ENCODE results near the gene LRRC43. TPM values are rescaled to one million over a fixed set of nuclear protein-coding genes. Genes with fewer than 3 reads are reported as not detected.

LRRC43 gene
- total and polyA plus RNA-seq, 10 of the 15 experiments (the other 5 are each of a cell fraction or from before 2014, with no cell fraction given) = 0.23 TPM; not detected in 9

- no peaks in the 10 kb centered on the region for H3K9me3 ChIP-seq (replicated peaks; ENCODE audit: control insufficient read depth, insufficient read depth, low read length)
- ChIA-PET POLR2A (no interaction called here), RAD21 (ENCODE audit: unreplicated experiment) (no interaction called here), SMC1A (ENCODE audit: uncharacterized antibody, unreplicated experiment) (no interaction called here), CTCF (no interaction called here)
- BruUV-seq (replicated peaks) = no TSS peak
- intact Hi-C loops (cut with micrococcal nuclease; ENCODE audit: unreplicated experiment) (no loop called here), in situ Hi-C loops (cut with MboI) (no loop called here)
- peaks cover 6% of the 10 kb centered on the region for H3K4me1 ChIP-seq (ENCODE audit: control insufficient read depth, insufficient read depth, low read length)
- no peak for FAIRE-seq
- no peak for ATAC-seq
- no peaks in the 10 kb centered on the region; a peak in 2 of 4 replicates for H3K36me3 ChIP-seq (ENCODE audit: control insufficient read depth in 2 of 2, insufficient read depth in 2 of 2, low read length in 1 of 2)
- no peak overlapping the region for H3K4me3 ChIP-seq
- H3K4me2 ChIP-seq (ENCODE audit: control insufficient read depth, insufficient read depth) = no peak overlapping the region
- no peak overlapping the region for H2AFZ ChIP-seq (ENCODE audit: control insufficient read depth, low read depth, low read length)
- WGBS (ENCODE audit: insufficient coverage, insufficient replicate concordance, low lambda C conversion rate, missing lambda C conversion rate) = 88% methylated on average over 6 of the region's 6 CpGs
- no peak for DNase-seq (ENCODE audit: low read depth, low spot score)
- no peaks in the 10 kb centered on the region for H4K20me1 ChIP-seq (ENCODE audit: control insufficient read depth, insufficient read depth)
- no peak overlapping the region for H3K9ac ChIP-seq (ENCODE audit: control insufficient read depth, insufficient read depth, low read length)
- no peaks in the 10 kb centered on the region for H3K79me2 ChIP-seq (ENCODE audit: control insufficient read depth, insufficient read depth, low read length)
- no peak overlapping the region for H3K27ac ChIP-seq (ENCODE audit: control insufficient read depth, insufficient read depth)
- no peaks in the 10 kb centered on the region for H3K27me3 ChIP-seq (replicated peaks in 1 of 2; ENCODE audit: control insufficient read depth in 2 of 2, insufficient read depth in 2 of 2, low read length in 1 of 2)
- no peak for TF ChIP-seq IRF5 (IDR thresholded peaks at IDR 0.05; ENCODE audit: borderline replicate concordance)
- TF ChIP-seq ZBTB4 (CRISPR knock-in tag; IDR thresholded peaks at IDR 0.05) = no peak
- TF ChIP-seq POLR2A (IDR thresholded peaks at IDR 0.05; ENCODE audit: low read depth, low read length) = no peak
- no peak for TF ChIP-seq NFYB (IDR thresholded peaks at IDR 0.05; ENCODE audit: insufficient read depth, low read depth, low read length)
- TF ChIP-seq SMAD5 (IDR thresholded peaks at IDR 0.05; ENCODE audit: low read depth) = no peak
- no peak for TF ChIP-seq RAD51 (IDR thresholded peaks at IDR 0.05)
- TF ChIP-seq ESRRA (IDR thresholded peaks at IDR 0.05; ENCODE audit: low read length) = no peak
- TF ChIP-seq ZNF687 (IDR thresholded peaks at IDR 0.05) = no peak
- TF ChIP-seq BRCA1 (IDR thresholded peaks at IDR 0.05; ENCODE audit: low read depth, low read length) = no peak
- no peak for TF ChIP-seq JUNB (IDR thresholded peaks at IDR 0.05)
- TF ChIP-seq CTCF (IDR thresholded peaks at IDR 0.05 in 2 of 3, conservative IDR thresholded peaks at IDR 0.05 in 1 of 3; ENCODE audit: control insufficient read depth in 2 of 3, extremely low read depth in 1 of 3, insufficient read depth in 1 of 3, low read depth in 3 of 3, low read length in 3 of 3) = no peak
- no peak for TF ChIP-seq CBX5 (IDR thresholded peaks at IDR 0.05; ENCODE audit: low read depth)
Observed at GRCh38 chr12:122250047-122250446, 67.1 kb downstream of the LRRC43 start.

Data from GM12878 (cell line).